H9 (cell line): Measurements from ENCODE around the gene TAAR9. TPM values are rescaled to one million over a fixed set of nuclear protein-coding genes. Genes with fewer than 3 reads are reported as not detected.
A peak's percentile ranks its signal among the peaks of the same experiment; 100 is the strongest.

Experiments used
- DNase-seq: peaks from one replicate; pipeline ENCODE4 v3.0.0-alpha.2; 2017
- H2AFZ ChIP-seq: one replicate; pipeline ENCODE4 v1.6.1; 2013; ENCODE audit warnings: mild to moderate bottlenecking, low read length, control low read depth, moderate library complexity
- H2AK5ac ChIP-seq: 2 replicates; pipeline ENCODE4 v1.6.1; 2013; ENCODE audit warnings: low read length, control low read depth, mixed read lengths; ENCODE audit not compliant: insufficient read length
- H2BK120ac ChIP-seq: one replicate; pipeline ENCODE4 v1.6.1; 2013; ENCODE audit warnings: low read depth, mild to moderate bottlenecking, low read length, control low read depth, inconsistent platforms; ENCODE audit not compliant: poor library complexity, severe bottlenecking
- H2BK12ac ChIP-seq: 2 replicates; pipeline ENCODE4 v1.6.1; 2013; ENCODE audit warnings: low read length, control low read depth, mixed read lengths, low read depth; ENCODE audit not compliant: insufficient read length
- H2BK15ac ChIP-seq: 2 replicates; pipeline ENCODE4 v1.6.1; 2013; ENCODE audit warnings: low read depth, low read length, control low read depth
- H2BK20ac ChIP-seq: one replicate; pipeline ENCODE4 v1.6.1; 2013; ENCODE audit warnings: low read depth, mild to moderate bottlenecking, low read length, control low read depth, inconsistent platforms; ENCODE audit not compliant: poor library complexity, severe bottlenecking
- H2BK5ac ChIP-seq: 2 replicates; pipeline ENCODE4 v1.6.1; 2013; ENCODE audit warnings: low read length, control low read depth, mixed read lengths; ENCODE audit not compliant: insufficient read length
- H3K14ac ChIP-seq: 2 replicates; pipeline ENCODE4 v1.6.1; 2013; ENCODE audit warnings: low read length, control low read depth; ENCODE audit not compliant: insufficient read depth
- H3K18ac ChIP-seq: 2 replicates; pipeline ENCODE4 v1.6.1; 2013; ENCODE audit warnings: low read depth, mild to moderate bottlenecking, mixed read lengths, low read length, control low read depth; ENCODE audit not compliant: insufficient read length
- H3K23ac ChIP-seq: 2 replicates; pipeline ENCODE4 v1.6.1; 2013; ENCODE audit warnings: low read length, control low read depth, mixed read lengths, low read depth; ENCODE audit not compliant: insufficient read length
- H3K23me2 ChIP-seq: 2 replicates; pipeline ENCODE4 v1.6.1; 2013; ENCODE audit warnings: low read depth, mild to moderate bottlenecking, mixed read lengths, low read length, control low read depth; ENCODE audit not compliant: insufficient read length, poor library complexity, severe bottlenecking
- H3K27ac ChIP-seq: 2 replicates; pipeline ENCODE4 v1.5.1; 2013; ENCODE audit warnings: low read length, control low read depth, mixed read lengths, low read depth; ENCODE audit not compliant: insufficient read length
- H3K27me3 ChIP-seq: 2 replicates; pipeline ENCODE4 v1.6.1; 2013; ENCODE audit warnings: low read length, control low read depth, inconsistent platforms; ENCODE audit not compliant: insufficient read depth
- H3K4ac ChIP-seq: 2 replicates; pipeline ENCODE4 v1.6.1; 2013; ENCODE audit warnings: low read depth, mild to moderate bottlenecking, control low read depth, inconsistent platforms, low read length, moderate library complexity
- H3K4me1 ChIP-seq: 2 replicates; pipeline ENCODE4 v1.6.1; 2013; ENCODE audit warnings: low read length, control low read depth, inconsistent platforms; ENCODE audit not compliant: insufficient read depth
- H3K4me2 ChIP-seq: 2 replicates; pipeline ENCODE4 v1.6.1; 2013; ENCODE audit warnings: low read length, control low read depth, mixed read lengths; ENCODE audit not compliant: insufficient read length, insufficient read depth
- H3K56ac ChIP-seq: 2 replicates; pipeline ENCODE4 v1.6.1; 2013; ENCODE audit warnings: low read depth, mild to moderate bottlenecking, mixed read lengths, low read length, control low read depth; ENCODE audit not compliant: insufficient read length
- H3K79me1 ChIP-seq: 2 replicates; pipeline ENCODE4 v1.6.1; 2013; ENCODE audit warnings: low read depth, mild to moderate bottlenecking, moderate library complexity, low read length, control low read depth, inconsistent platforms; ENCODE audit not compliant: insufficient read depth, poor library complexity, severe bottlenecking
- H3K79me2 ChIP-seq: 2 replicates; pipeline ENCODE4 v1.6.1; 2013; ENCODE audit warnings: low read length, control low read depth, inconsistent platforms; ENCODE audit not compliant: insufficient read depth
- H3K9ac ChIP-seq: 2 replicates; pipeline ENCODE4 v1.6.1; 2013; ENCODE audit warnings: low read length, control low read depth, mixed read lengths; ENCODE audit not compliant: insufficient read length; ENCODE audit errors: extremely low read depth
- H3K9me3 ChIP-seq: one replicate; pipeline ENCODE4 v1.6.1; 2013; ENCODE audit warnings: low read depth, low read length, inconsistent platforms; ENCODE audit not compliant: control insufficient read depth
- H3T11ph ChIP-seq: one replicate; pipeline ENCODE4 v1.6.1; 2013; ENCODE audit warnings: mild to moderate bottlenecking, low read length, control low read depth, inconsistent platforms
- H4K20me1 ChIP-seq: one replicate; pipeline ENCODE4 v1.6.1; 2013; ENCODE audit not compliant: control insufficient read depth, insufficient read length, insufficient read depth
- H4K5ac ChIP-seq: 2 replicates; pipeline ENCODE4 v1.6.1; 2013; ENCODE audit warnings: low read depth, mild to moderate bottlenecking, mixed read lengths, low read length, control low read depth; ENCODE audit not compliant: insufficient read length
- H4K8ac ChIP-seq: replicated peaks from 2 replicates; pipeline ENCODE4 v1.6.1; 2013; ENCODE audit warnings: low read length, control low read depth, mixed read lengths, low read depth; ENCODE audit not compliant: insufficient read length
- H4K91ac ChIP-seq: 2 replicates; pipeline ENCODE4 v1.6.1; 2013; ENCODE audit warnings: low read depth, mild to moderate bottlenecking, moderate library complexity, mixed read lengths, low read length, control low read depth; ENCODE audit not compliant: insufficient read length
- H3K27ac Mint-ChIP-seq, 3 experiments: 2 replicates in 2 of 3; 3 replicates in 1 of 3; pipeline ENCODE4 v1.8.0; 2020 to 2021; ENCODE audit warnings: mixed read lengths in 3 of 3, mild to moderate bottlenecking in 1 of 3, moderate library complexity in 1 of 3
- H3K27me3 Mint-ChIP-seq: 2 replicates; pipeline ENCODE4 v1.8.0; 2021; ENCODE audit warnings: low read depth, mild to moderate bottlenecking, moderate library complexity, mixed read lengths
- H3K36me3 Mint-ChIP-seq, 3 experiments: 2 replicates in 2 of 3; 3 replicates in 1 of 3; pipeline ENCODE4 v1.8.0; 2020 to 2021; ENCODE audit warnings: low read depth in 3 of 3, mixed read lengths in 3 of 3; ENCODE audit not compliant: insufficient read depth in 1 of 3
- H3K4me1 Mint-ChIP-seq, 2 experiments: 2 replicates each; pipeline ENCODE4 v1.8.0; 2020; ENCODE audit warnings: mixed read lengths in 2 of 2
- H3K4me3 Mint-ChIP-seq, 2 experiments: 2 replicates in 1 of 2; 3 replicates in 1 of 2; pipeline ENCODE4 v1.8.0; 2020 to 2021; ENCODE audit warnings: mild to moderate bottlenecking in 2 of 2, mixed read lengths in 2 of 2, moderate library complexity in 1 of 2
- H3K9me3 Mint-ChIP-seq, 2 experiments: 2 replicates in 1 of 2; 3 replicates in 1 of 2; pipeline ENCODE4 v1.8.0; 2020; ENCODE audit warnings: mild to moderate bottlenecking in 2 of 2, mixed read lengths in 2 of 2, moderate library complexity in 1 of 2
- CTCF ChIP-seq: fragments of 200-600 bp; sonication (generic); conservative IDR thresholded peaks from 3 replicates; pipeline ENCODE4 v1.8.0; 2021; ENCODE audit warnings: antibody characterized with exemption, mild to moderate bottlenecking
- WGBS: extraction: QIAGEN DNeasy Blood & Tissue Kit; methylation state at CpG from one replicate; pipeline ENCODE4 v1.1.7; 2013; ENCODE audit warnings: missing lambda C conversion rate, low lambda C conversion rate, mixed read lengths; ENCODE audit not compliant: insufficient read length; ENCODE audit errors: extremely low coverage; 5-methylcytosine and 5-hydroxymethylcytosine counted together
- total RNA-seq: library from RNA; stranded (reverse); gene quantifications from 2 replicates; pipeline ENCODE4 v1.2.1, GENCODE V29; 2021

TAAR9 gene
- total RNA-seq, 1 experiment from 2014 or later, result not detected

DNA sequence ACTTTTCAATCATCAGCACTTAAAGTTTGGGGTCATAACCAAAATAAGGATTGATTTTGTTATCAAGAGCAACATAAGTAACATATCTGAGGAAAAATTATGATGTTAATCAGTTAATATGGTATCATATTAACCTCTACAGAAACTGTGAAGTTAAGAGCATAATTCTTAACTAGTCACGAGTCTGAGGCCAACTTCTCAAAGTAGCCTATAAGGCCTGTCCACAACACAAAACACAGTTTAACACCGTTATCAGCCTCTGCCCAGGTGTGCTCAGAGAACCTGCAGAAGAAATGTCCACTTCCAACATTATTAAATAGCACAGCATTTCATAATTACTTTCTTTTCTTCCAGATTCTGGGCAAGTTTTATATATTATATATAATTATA is 26.3 kb upstream of the TAAR9 start:
- Histone ChIP-seq H3K23ac (no peak overlapping the region), H4K5ac (no peak overlapping the region), H3K79me1 (peaks cover 3% of the 10 kb centered on the region), H2BK12ac (no peak overlapping the region), H2BK120ac (no peak overlapping the region), H3T11ph (no peak overlapping the region), H4K8ac (no peak overlapping the region), H3K4ac (no peak overlapping the region), H2BK15ac (no peak overlapping the region), H3K9me3 (no peaks in the 10 kb centered on the region), H2AFZ (no peak overlapping the region), H2AK5ac (no peak overlapping the region), H3K23me2 (no peaks in the 10 kb centered on the region), H3K27me3 (no peaks in the 10 kb centered on the region), H3K14ac (no peak overlapping the region), H3K9ac (no peak overlapping the region), H3K4me1 (no peaks in the 10 kb centered on the region; the same call in 1 of the 2 replicates), H2BK20ac (no peak overlapping the region), H3K27ac (no peak overlapping the region), H4K91ac (no peak overlapping the region), H3K18ac (no peak overlapping the region), H3K4me2 (peak overlapping the region; percentile 78), H2BK5ac (no peak overlapping the region), H3K56ac (no peak overlapping the region), H4K20me1 (no peaks in the 10 kb centered on the region), H3K79me2 (peaks cover 4% of the 10 kb centered on the region; the same call in 1 of the 2 replicates)
- Mint-ChIP-seq H3K36me3 (peaks cover 0 to 9% (median 8%) of the 10 kb centered on the region in 3 experiments; a peak in 3 of 7 replicates), H3K4me3 (peak overlapping the region; percentile 91 to 92), H3K9me3 (no peaks in the 10 kb centered on the region), H3K27me3 (peaks cover 13% of the 10 kb centered on the region), H3K27ac (no peak overlapping the region), H3K4me1 (peaks cover 16% of the 10 kb centered on the region in 2 experiments)
- WGBS, result no CpG with 5 or more reads among the region's 2 CpGs
- DNase-seq, result no peak
- no peak for TF ChIP-seq CTCF
